Endothelial cell of umbilical vein (primary cell): ENCODE data around the gene STK32C. TPM values are rescaled to one million over a fixed set of nuclear protein-coding genes. Genes with fewer than 3 reads are reported as not detected.

Source experiments
- BruUV-seq: library from RNA; stranded (reverse); fragments of 400-500 nt; replicated peaks from 2 replicates; lab custom pipeline; 2021; lab: Mats Ljungman, UMichigan
- CTCF ChIA-PET: fragments of 300-600, 350-600 bp; sonication (Branson Sonifier 250); formaldehyde crosslinking; loops from one replicate; lab custom pipeline; 2021; ENCODE audit warnings: antibody characterized with exemption, inconsistent platforms; lab: Charles Lee
- POLR2A ChIA-PET: fragments of 300-600, 350-600 bp; sonication (Branson Sonifier 250); formaldehyde crosslinking; loops from one replicate; lab custom pipeline; 2021; ENCODE audit warnings: antibody characterized with exemption, inconsistent platforms; lab: Charles Lee
- DNase-seq: peaks from one replicate; pipeline ENCODE4 v3.0.0-alpha.2; 2011; ENCODE audit warnings: low read depth, low spot score
- FAIRE-seq: peaks from 2 replicates; lab custom pipeline; 2011; peaks lifted over from hg19 to GRCh38; lab: Jason Lieb, UNC
- H2AFZ ChIP-seq: 2 replicates; pipeline ENCODE4 v1.6.0; 2012; ENCODE audit warnings: low read depth, low read length, control low read depth, inconsistent platforms
- H3K27ac ChIP-seq: 2 replicates; pipeline ENCODE4 v1.5.1; 2011; ENCODE audit warnings: low read depth, mild to moderate bottlenecking, control low read depth, low read length, moderate library complexity; ENCODE audit not compliant: insufficient read depth
- H3K27me3 ChIP-seq, 2 experiments: 2 replicates each; pipeline versions ENCODE4 v1.6.0 to v1.6.1; 2011; ENCODE audit warnings: low read length in 2 of 2, mixed read lengths in 1 of 2; ENCODE audit not compliant: control insufficient read depth in 2 of 2, insufficient read depth in 2 of 2
- H3K36me3 ChIP-seq, 2 experiments: 2 replicates in 1 of 2; 3 replicates in 1 of 2; pipeline ENCODE4 v1.5.1; 2011; ENCODE audit warnings: low read length in 2 of 2, mild to moderate bottlenecking in 1 of 2, moderate library complexity in 1 of 2; ENCODE audit not compliant: control insufficient read depth in 2 of 2, insufficient read depth in 2 of 2; ENCODE audit errors: extremely low read depth in 1 of 2
- H3K4me1 ChIP-seq: 3 replicates; pipeline ENCODE4 v1.5.1; 2011; ENCODE audit warnings: mild to moderate bottlenecking, low read length; ENCODE audit not compliant: control insufficient read depth, insufficient read depth; ENCODE audit errors: extremely low read depth
- H3K4me2 ChIP-seq: 2 replicates; pipeline ENCODE4 v1.6.1; 2011; ENCODE audit warnings: low read length, control low read depth, mixed read lengths; ENCODE audit not compliant: insufficient read depth
- H3K4me3 ChIP-seq, 3 experiments: fragments of 200-600 bp in 1 of 3; sonication (generic), shearing (Covaris generic) in 1 of 3; replicated peaks in 1 of 3; 2 replicates each; pipeline ENCODE4 v1.5.1; 2011 to 2016; ENCODE audit warnings: control low read depth in 3 of 3, low read length in 3 of 3, mild to moderate bottlenecking in 2 of 3, inconsistent platforms in 1 of 3, low read depth in 1 of 3, moderate library complexity in 1 of 3; ENCODE audit not compliant: insufficient read depth in 1 of 3
- H3K79me2 ChIP-seq: 2 replicates; pipeline ENCODE4 v1.6.0; 2012; ENCODE audit warnings: low read length, inconsistent platforms; ENCODE audit not compliant: control insufficient read depth, insufficient read depth
- H3K9ac ChIP-seq: replicated peaks from 2 replicates; pipeline ENCODE3; 2011; ENCODE audit warnings: low read length, control low read depth; ENCODE audit not compliant: insufficient read depth; ENCODE audit errors: extremely low read depth
- H3K9me1 ChIP-seq: replicated peaks from 3 replicates; pipeline ENCODE4 v1.6.0; 2011; ENCODE audit warnings: mild to moderate bottlenecking, low read length; ENCODE audit not compliant: control insufficient read depth, insufficient read depth; ENCODE audit errors: extremely low read depth
- H3K9me3 ChIP-seq: replicated peaks from 2 replicates; pipeline ENCODE4 v1.5.1; 2012; ENCODE audit warnings: low read length, inconsistent platforms; ENCODE audit not compliant: control insufficient read depth, insufficient read depth
- H4K20me1 ChIP-seq: replicated peaks from 2 replicates; pipeline ENCODE3; 2011; ENCODE audit warnings: mild to moderate bottlenecking, low read length; ENCODE audit not compliant: control insufficient read depth, insufficient read depth; ENCODE audit errors: extremely low read depth
- CTCF ChIP-seq, 2 donors: IDR thresholded peaks; 1 replicate in 1 of 2; 2 replicates in 1 of 2; pipeline ENCODE4 v1.5.1; 2011; ENCODE audit warnings: low read length in 2 of 2, mild to moderate bottlenecking in 2 of 2, moderate library complexity in 2 of 2, control low read depth in 1 of 2, inconsistent platforms in 1 of 2, low read depth in 1 of 2; ENCODE audit not compliant: insufficient read depth in 1 of 2; ENCODE audit errors: extremely low read depth in 1 of 2
- EZH2 ChIP-seq: IDR thresholded peaks from 2 replicates; pipeline ENCODE4 v1.6.1; 2012; ENCODE audit warnings: borderline replicate concordance, low read depth, mild to moderate bottlenecking, moderate library complexity, low read length, inconsistent platforms; ENCODE audit not compliant: severe bottlenecking
- FOS ChIP-seq: IDR thresholded peaks from 2 replicates; pipeline ENCODE4 v1.6.1; 2011; ENCODE audit warnings: mild to moderate bottlenecking, low read length, moderate library complexity, borderline replicate concordance; ENCODE audit not compliant: insufficient read depth
- GATA2 ChIP-seq: IDR thresholded peaks from 2 replicates; pipeline ENCODE4 v1.7.0; 2011; ENCODE audit warnings: low read depth, mild to moderate bottlenecking, moderate library complexity, mixed read lengths, low read length; ENCODE audit not compliant: insufficient read length, insufficient read depth
- JUN ChIP-seq: IDR thresholded peaks from 2 replicates; pipeline ENCODE4 v1.6.1; 2011; ENCODE audit warnings: borderline replicate concordance, low read depth; ENCODE audit not compliant: insufficient read length, insufficient read depth
- MYC ChIP-seq: IDR thresholded peaks from one replicate; pipeline ENCODE4 v1.6.1; 2011; ENCODE audit warnings: mild to moderate bottlenecking, low read depth, low read length
- POLR2A ChIP-seq: IDR thresholded peaks from 2 replicates; pipeline ENCODE4 v1.6.1; 2012; ENCODE audit warnings: low read depth, mild to moderate bottlenecking, control low read depth, low read length
- POLR2AphosphoS5 ChIP-seq: IDR thresholded peaks from 2 replicates; pipeline ENCODE4 v1.6.1; 2012; ENCODE audit warnings: low read depth, mild to moderate bottlenecking, control low read depth, low read length, moderate library complexity; ENCODE audit not compliant: insufficient read depth
- dilution Hi-C: fragments of 300-500 bp; cut with MboI; formaldehyde crosslinking; loops from one replicate; pipeline ENCODE4 v1.15.0; 2019; ENCODE audit warnings: low sequenced_read_pairs; ENCODE audit not compliant: extremely low pct_ligation_motif_present
- intact Hi-C: fragments of 100-400 bp; cut with micrococcal nuclease; formaldehyde crosslinking; loops from one replicate; pipeline ENCODE4 v1.10.0; 2022
- polyA plus RNA-seq, 4 experiments: library from polyadenylated mRNA; depleted of rRNA in 3 of 4; stranded (reverse) in 3 of 4; unstranded in 1 of 4; fragments of >200 nt; gene quantifications; 2 replicates each; pipeline versions ENCODE4 v1.2.1 to v1.2.3, GENCODE V29; 2011 to 2012; ENCODE audit warnings: missing spikeins in 1 of 4
- total RNA-seq: library from RNA; stranded (reverse); gene quantifications from 2 replicates; pipeline ENCODE4 v1.2.3, GENCODE V29; 2021

Gene STK32C
- total and polyA plus RNA-seq, 2 donors (not counting 3 experiments of a cell fraction or from before 2014, with no cell fraction given) = 5.4 to 14.1 TPM

DNA sequence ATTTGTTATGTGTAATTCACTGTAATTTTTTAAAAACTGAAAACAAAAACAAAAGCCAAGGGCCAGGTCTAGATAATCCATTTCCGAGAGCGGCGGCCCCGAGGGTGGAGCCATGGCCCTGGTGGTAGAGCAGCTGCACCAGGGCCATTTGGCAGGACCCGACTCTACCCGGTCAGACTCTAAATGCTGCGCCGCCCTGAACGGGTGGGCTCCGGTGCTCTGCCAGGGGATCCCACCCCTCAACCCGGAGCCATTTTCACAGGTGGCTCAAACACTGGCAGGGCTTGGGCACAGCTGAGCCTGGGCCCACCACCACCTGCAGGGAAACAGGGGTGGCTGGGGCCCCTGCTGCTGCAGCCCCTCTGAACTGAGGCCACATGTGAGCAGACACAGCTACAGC lies 64.1 kb downstream of the STK32C start:
- Histone ChIP-seq H3K79me2 (no peaks in the 10 kb centered on the region), H3K4me1 (no peaks in the 10 kb centered on the region), H3K27ac (no peak overlapping the region), H2AFZ (no peak overlapping the region), H3K9me3 (no peaks in the 10 kb centered on the region), H3K27me3 (no peaks in the 10 kb centered on the region), H3K4me3 (no peak overlapping the region), H3K9me1 (no peaks in the 10 kb centered on the region), H4K20me1 (no peaks in the 10 kb centered on the region), H3K36me3 (no peaks in the 10 kb centered on the region), H3K9ac (no peak overlapping the region), H3K4me2 (no peak overlapping the region)
- ChIA-PET CTCF (no interaction called here), POLR2A (no interaction called here)
- DNase-seq = no peak
- intact Hi-C loops (no loop called here), dilution Hi-C loops (no loop called here)
- FAIRE-seq = no peak
- BruUV-seq = no TSS peak
- TF ChIP-seq FOS = no peak
- no peak for TF ChIP-seq GATA2
- no peak for TF ChIP-seq EZH2
- no peak for TF ChIP-seq POLR2AphosphoS5
- TF ChIP-seq POLR2A = no peak
- TF ChIP-seq MYC = no peak
- no peak for TF ChIP-seq CTCF (IDR thresholded peaks at IDR 0.05; ENCODE audit: extremely low read depth in 1 of 2, insufficient read depth in 1 of 2, low read depth in 1 of 2, low read length in 2 of 2)
- no peak for TF ChIP-seq JUN
